Measurements from ENCODE around the gene PKHD1. TPM values are rescaled to one million over a fixed set of nuclear protein-coding genes. Genes with fewer than 3 reads are reported as not detected.

Gene PKHD1
- total RNA-seq, 1 donor from 2014 or later = under 0.01 TPM

- DNase-seq = no peak
Observed at GRCh38 chr6:52042141-52042885, 45.1 kb downstream of the PKHD1 start.

DNA sequence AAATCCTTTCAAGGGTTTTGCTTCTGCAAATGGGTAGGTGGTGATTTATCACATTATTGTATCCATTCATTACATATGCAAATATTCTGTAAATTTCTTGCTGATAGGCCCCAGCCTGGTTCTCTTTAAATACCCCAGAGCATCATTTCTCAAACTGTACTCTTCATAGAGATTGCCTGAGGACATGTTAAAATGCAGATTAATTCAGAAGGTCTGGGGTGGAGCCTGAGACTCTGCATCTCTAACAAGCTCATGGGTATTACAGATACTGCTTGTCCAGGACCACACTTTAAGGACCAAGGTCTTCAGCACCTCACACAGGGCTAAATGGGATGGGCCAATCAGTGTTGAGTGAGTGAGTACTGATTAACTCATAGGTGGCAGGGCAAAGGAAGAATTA is 46.3 kb downstream of the PKHD1 start:
- DNase-seq = no peak

DNA sequence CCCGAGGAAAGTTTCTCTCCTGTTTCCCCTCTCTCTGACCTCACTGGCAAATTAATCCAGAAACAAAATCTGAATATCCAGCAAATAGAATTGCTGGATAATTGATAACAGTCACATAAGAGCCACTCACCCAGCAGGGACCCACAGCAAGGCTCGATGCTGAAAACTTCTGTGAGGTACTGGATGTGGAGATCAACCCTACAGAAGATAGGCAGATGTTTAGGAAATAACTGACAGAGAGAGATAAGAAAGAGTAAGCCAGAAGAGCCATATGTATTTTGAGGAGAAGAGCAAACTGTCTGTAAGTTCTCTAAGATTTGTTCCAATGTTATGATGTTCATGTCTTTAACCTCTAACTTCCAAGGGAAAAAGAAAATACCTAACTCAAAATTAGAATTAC is 59.7 kb downstream of the PKHD1 start:
- no peak for DNase-seq

- no peak for DNase-seq
Observed at GRCh38 chr6:52024451-52025068, 62.9 kb downstream of the PKHD1 start.

DNA sequence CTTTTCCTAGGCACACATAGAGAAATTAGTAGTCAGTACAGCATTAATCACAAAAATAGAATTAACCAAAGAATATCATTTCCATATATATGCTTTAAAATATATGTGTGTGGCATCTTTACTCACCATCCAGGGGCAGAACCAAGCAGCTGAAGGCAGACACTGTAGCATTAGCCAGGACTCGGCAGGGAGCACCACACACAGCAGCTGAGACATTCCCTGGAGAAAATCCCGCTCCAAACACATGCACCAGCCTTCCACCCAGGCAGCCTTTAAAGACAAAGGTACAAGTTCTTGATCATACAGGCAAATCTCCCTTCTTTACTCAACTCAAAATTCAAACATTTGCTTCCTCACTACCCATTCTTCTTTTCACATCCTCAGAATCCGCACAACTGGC is 64.7 kb downstream of the PKHD1 start:
- no peak for DNase-seq

- DNase-seq = no peak
Observed at GRCh38 chr6:52020945-52021570, 66.4 kb downstream of the PKHD1 start.

- no peak for DNase-seq
Observed at GRCh38 chr6:52019881-52020280, 67.5 kb downstream of the PKHD1 start.

- DNase-seq = no peak
Observed at GRCh38 chr6:52019092-52019491, 68.3 kb downstream of the PKHD1 start.

GRCh38 chr6:52016915-52017748 is 70.3 kb downstream of the PKHD1 start:
- DNase-seq = no peak

DNA sequence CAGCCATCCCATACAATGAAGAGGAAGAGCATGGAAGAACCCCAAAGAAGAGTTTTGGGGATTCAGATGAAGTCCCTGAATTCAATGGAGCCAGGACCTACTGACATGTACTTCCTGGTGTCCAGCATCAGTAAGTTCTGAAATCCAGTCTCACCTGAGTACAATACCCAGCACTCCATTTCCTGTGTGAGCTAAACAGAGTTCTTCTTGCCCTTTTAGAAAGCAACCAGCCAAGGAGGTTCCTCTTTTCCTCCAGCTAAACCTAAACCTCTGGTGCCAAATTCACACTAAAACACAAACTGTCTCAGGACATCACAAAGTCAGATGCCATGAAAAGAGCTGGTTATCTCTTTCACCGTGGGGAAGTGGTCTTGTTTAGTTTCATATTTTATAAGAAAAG is 71.5 kb downstream of the PKHD1 start:
- no peak for DNase-seq

DNA sequence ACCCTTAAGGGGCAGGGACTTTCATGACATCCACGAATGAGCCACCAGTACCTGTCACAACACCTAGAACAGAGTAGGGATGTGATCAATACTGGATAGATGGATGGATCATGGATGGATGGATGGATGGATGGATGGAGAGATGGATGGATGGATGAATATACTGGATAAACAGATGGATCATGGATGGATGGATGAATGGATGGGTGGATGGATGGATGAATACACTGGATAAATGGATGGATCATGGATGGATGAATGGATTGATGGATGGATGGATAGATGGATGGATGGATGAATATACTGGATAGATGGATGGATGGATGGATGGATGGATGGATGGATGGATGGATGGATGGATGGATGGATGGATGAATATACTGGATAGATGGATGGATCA is 73.0 kb downstream of the PKHD1 start:
- no peak for DNase-seq

- DNase-seq = no peak
Observed at GRCh38 chr6:52013035-52013434, 74.4 kb downstream of the PKHD1 start.

DNA sequence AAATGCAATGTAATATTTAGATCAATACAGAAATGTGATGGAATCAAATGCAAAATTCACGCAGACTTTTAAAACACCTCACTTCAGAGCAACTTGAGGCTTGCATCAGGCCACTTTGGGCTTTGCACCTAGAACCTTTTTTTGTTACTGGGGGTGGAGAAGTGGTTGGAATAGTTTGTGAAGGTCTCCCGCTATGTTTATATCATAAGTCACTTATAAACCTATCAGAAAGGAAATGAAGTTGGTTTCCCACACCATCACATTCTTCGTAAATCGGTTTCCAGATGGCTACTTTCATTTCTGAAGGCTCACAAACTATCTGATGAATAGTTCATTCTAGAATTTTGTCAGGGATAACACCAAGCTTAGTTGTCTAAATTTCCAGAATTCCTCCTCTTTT is 74.8 kb downstream of the PKHD1 start:
- no peak for DNase-seq

DNA sequence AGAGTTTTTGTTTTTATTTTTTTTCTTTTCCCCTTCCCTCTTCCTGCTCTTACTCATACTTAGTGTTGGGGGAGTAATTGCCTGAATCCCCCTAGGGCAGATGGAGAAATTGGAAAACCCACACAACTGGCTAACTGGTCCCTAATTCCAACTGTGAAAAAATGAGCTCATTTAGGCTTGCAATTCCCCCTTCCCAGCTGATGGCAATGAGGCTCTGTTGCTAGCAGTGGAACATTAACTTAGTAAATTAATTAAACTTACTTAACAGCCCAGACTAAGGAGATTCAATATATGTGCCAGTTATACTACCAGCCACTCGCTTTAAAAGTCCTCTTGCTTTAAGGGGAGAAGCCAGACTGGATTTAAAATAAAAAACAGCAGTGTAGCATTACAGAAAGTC is 76.6 kb downstream of the PKHD1 start:
- DNase-seq = no peak

- no peak for DNase-seq
Observed at GRCh38 chr6:52010145-52010544, 77.3 kb downstream of the PKHD1 start.

- no peak for DNase-seq
Observed at GRCh38 chr6:52009466-52010140, 77.8 kb downstream of the PKHD1 start.

DNA sequence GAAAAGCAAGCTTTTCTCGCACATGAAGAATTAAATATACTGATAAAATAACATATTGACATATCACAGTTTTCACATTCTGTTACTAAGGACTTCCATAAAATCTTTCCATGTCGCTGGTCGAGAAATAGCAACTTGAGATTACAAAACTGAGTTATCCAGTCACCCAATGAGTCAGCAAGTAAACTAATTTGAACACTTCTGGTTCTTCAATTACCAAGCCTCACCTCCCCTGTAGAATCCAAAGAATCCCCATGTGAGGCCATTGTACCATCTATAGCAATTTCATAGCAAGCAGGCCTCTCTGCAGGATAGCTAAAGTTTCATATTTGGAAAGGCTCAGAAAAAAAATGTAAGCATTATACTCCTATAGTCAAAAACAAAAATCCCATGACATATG is 87.3 kb downstream of the PKHD1 start:
- no peak for DNase-seq

GRCh38 chr6:51996296-51996947 is 91.0 kb downstream of the PKHD1 start:
- DNase-seq = no peak

- no peak for DNase-seq
Observed at GRCh38 chr6:51995214-51995755, 92.1 kb downstream of the PKHD1 start.

DNA sequence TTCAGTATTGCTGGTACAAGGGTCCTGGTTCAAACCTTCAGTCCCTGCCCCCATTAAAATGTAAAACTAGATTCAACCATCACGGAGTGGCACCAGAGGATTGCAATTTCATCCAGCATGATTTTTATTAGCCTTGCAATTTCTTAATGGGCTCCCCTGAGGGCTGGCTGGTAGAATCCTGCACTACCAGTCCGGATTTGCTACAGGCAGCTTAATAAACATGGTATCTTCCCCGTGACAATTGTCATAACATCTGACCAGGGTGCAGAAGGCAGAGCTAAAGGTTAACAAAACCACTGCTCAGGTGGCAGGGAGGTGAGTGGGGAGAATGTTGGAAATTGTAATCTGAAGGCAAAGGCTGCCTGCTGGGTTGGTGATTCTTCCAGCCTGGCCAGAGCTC is 94.5 kb downstream of the PKHD1 start:
- no peak for DNase-seq

DNA sequence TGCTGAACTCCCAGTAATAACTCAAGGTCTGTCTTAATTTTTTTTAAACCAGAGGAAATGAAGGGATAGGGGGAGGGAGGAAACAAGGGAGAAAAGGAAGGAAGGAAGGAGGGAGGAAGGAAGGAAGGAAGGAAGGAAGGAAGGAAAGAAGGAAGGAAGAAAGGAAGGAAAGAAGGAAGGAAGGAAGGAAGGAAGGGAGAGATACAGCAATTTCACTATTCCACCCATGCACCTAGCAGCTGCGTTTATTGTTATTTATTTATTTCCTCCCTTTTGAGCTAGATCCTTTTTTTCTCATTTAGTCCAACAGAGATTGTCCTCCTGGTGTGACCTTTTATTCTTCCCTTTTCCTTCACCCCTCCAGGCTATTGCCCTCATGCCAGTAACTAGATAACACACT is 97.6 kb downstream of the PKHD1 start:
- no peak for DNase-seq

GRCh38 chr6:51986864-51987263 is 100.5 kb downstream of the PKHD1 start:
- no peak for DNase-seq
